HG03097 (cell line): ENCODE measurements around the gene SRPK2.

Experiments
- ATAC-seq: cut with Tn5 transposase; IDR thresholded peaks from one replicate; pipeline ENCODE4 v1.9.1; 2021; ENCODE audit not compliant: unreplicated experiment, low FRiP score

Gene SRPK2

GRCh38 chr7:105153531-105153930 lies 235.2 kb downstream of the SRPK2 start:
- ATAC-seq = no peak

- ATAC-seq = no peak
Observed at GRCh38 chr7:105151152-105151551, 237.6 kb downstream of the SRPK2 start.

- no peak for ATAC-seq
Observed at GRCh38 chr7:105149827-105150226, 238.9 kb downstream of the SRPK2 start.

GRCh38 chr7:105141068-105141467 lies 247.7 kb downstream of the SRPK2 start:
- ATAC-seq = no peak

GRCh38 chr7:105139381-105139780 lies 249.3 kb downstream of the SRPK2 start:
- ATAC-seq = no peak

GRCh38 chr7:105137898-105138297 lies 250.8 kb downstream of the SRPK2 start:
- no peak for ATAC-seq

GRCh38 chr7:105136221-105136620 lies 252.5 kb downstream of the SRPK2 start:
- ATAC-seq = no peak

GRCh38 chr7:105133986-105134655 lies 254.6 kb downstream of the SRPK2 start:
- no peak for ATAC-seq

GRCh38 chr7:105133358-105133757 lies 255.4 kb downstream of the SRPK2 start:
- ATAC-seq = no peak

GRCh38 chr7:105132835-105133234 lies 255.9 kb downstream of the SRPK2 start:
- ATAC-seq = no peak

- ATAC-seq = no peak
Observed at GRCh38 chr7:105132335-105132734, 256.4 kb downstream of the SRPK2 start.

- ATAC-seq = no peak
Observed at GRCh38 chr7:105131890-105132289, 256.8 kb downstream of the SRPK2 start.

- no peak for ATAC-seq
Observed at GRCh38 chr7:105131033-105131656, 257.6 kb downstream of the SRPK2 start.

GRCh38 chr7:105130580-105130979 lies 258.1 kb downstream of the SRPK2 start:
- ATAC-seq = no peak

GRCh38 chr7:105130048-105130447 lies 258.7 kb downstream of the SRPK2 start:
- no peak for ATAC-seq

- no peak for ATAC-seq
Observed at GRCh38 chr7:105127179-105127578, 261.5 kb downstream of the SRPK2 start.

GRCh38 chr7:105126436-105126975 lies 262.2 kb downstream of the SRPK2 start:
- ATAC-seq = no peak

GRCh38 chr7:105125745-105126144 lies 263.0 kb downstream of the SRPK2 start:
- no peak for ATAC-seq

- no peak for ATAC-seq
Observed at GRCh38 chr7:105122619-105123018, 266.1 kb downstream of the SRPK2 start.

- no peak for ATAC-seq
Observed at GRCh38 chr7:105118612-105119600, 269.8 kb downstream of the SRPK2 start.
